ENCODE data around the gene DNAH17.

DNAH17 gene

GRCh38 chr17:78601577-78602190 lies 24.5 kb upstream of the DNAH17 start:
- no peak overlapping the region for H3K4me3 ChIP-seq (ENCODE audit: low read depth in 1 of 2, low read length in 2 of 2)
- H3K27ac ChIP-seq (ENCODE audit: low read depth, low read length): no peak overlapping the region
- H3K9me3 ChIP-seq (ENCODE audit: low read length): no peaks in the 10 kb centered on the region

DNA sequence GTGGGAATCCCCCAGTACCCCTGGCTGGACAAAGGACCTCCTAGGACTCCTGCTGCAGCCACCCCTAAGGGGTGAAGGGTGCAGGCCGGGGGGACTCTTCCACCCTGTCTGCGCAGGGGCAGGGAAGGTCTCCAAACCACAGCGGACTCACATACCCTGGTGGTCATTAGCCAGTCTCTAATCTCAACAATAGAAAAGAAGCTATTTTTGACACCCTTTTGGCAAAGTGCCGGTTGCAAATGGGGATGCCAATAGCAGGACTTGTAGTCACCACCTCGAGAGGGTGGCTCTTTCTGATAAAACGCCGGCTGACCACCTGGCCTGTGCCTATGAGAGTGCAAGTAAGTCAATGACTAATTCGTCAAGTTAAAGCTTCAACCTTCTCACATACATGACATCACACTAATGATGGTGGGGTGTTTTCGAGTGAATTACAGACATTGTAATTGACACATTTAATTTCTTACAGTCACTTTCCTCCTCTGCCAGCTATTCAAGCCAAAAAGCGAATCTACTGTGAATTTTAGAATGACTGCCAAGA lies 23.1 kb upstream of the DNAH17 start:
- no peaks in the 10 kb centered on the region for H3K27me3 ChIP-seq (ENCODE audit: control insufficient read depth in 1 of 2, insufficient read depth in 2 of 2, low read length in 2 of 2)
- no peak overlapping the region for H3K27ac ChIP-seq (ENCODE audit: low read depth, low read length)
- no peaks in the 10 kb centered on the region for H3K36me3 ChIP-seq (ENCODE audit: insufficient read depth, low read length)
- no peak overlapping the region for H3K9ac ChIP-seq (ENCODE audit: low read length)
- no peak overlapping the region for H3K4me3 ChIP-seq (ENCODE audit: low read depth in 1 of 2, low read length in 2 of 2)
- H3K9me3 ChIP-seq (ENCODE audit: low read length): no peaks in the 10 kb centered on the region
- peaks cover 18% of the 10 kb centered on the region for H3K4me1 ChIP-seq (ENCODE audit: insufficient read depth, low read length)

More at GRCh38 chr17:78601577-78602190, 24.5 kb upstream of the DNAH17 start:
- H3K36me3 ChIP-seq (ENCODE audit: insufficient read depth, low read length): no peaks in the 10 kb centered on the region
- no peaks in the 10 kb centered on the region for H3K27me3 ChIP-seq (ENCODE audit: control insufficient read depth in 1 of 2, insufficient read depth in 2 of 2, low read length in 2 of 2)
- H3K9ac ChIP-seq (ENCODE audit: low read length): no peak overlapping the region
- peaks cover 18% of the 10 kb centered on the region for H3K4me1 ChIP-seq (ENCODE audit: insufficient read depth, low read length)

DNA sequence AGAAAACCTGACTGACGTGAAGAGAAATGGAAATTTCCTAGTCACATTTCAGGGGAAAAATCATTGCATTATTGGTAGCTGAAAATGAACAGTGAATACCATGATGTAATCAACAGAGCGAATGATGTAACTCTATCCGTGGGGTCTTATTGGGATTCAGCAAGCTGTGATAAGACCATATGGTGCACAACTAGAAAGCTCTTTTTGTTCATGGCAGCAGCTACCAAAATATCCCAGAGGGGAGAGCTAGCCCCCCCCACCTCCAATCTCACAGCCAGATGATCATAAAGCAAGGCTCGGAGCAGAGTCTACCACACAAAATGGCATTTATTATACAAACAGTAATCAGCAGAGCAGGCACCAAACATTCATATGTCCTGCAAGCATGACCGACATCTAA lies 22.2 kb upstream of the DNAH17 start:
- H3K9ac ChIP-seq (ENCODE audit: low read length): no peak overlapping the region
- peaks cover 18% of the 10 kb centered on the region for H3K4me1 ChIP-seq (ENCODE audit: insufficient read depth, low read length)
- no peaks in the 10 kb centered on the region for H3K27me3 ChIP-seq (ENCODE audit: control insufficient read depth in 1 of 2, insufficient read depth in 2 of 2, low read length in 2 of 2)
- H3K9me3 ChIP-seq (ENCODE audit: low read length): no peaks in the 10 kb centered on the region
- no peak overlapping the region for H3K4me3 ChIP-seq (ENCODE audit: low read depth in 1 of 2, low read length in 2 of 2)
- H3K27ac ChIP-seq (ENCODE audit: low read depth, low read length): no peak overlapping the region
- no peaks in the 10 kb centered on the region for H3K36me3 ChIP-seq (ENCODE audit: insufficient read depth, low read length)

GRCh38 chr17:78598013-78598471 lies 20.8 kb upstream of the DNAH17 start:
- no peak overlapping the region for H3K27ac ChIP-seq (ENCODE audit: low read depth, low read length)
- H3K9ac ChIP-seq (ENCODE audit: low read length): no peak overlapping the region
- H3K36me3 ChIP-seq (ENCODE audit: insufficient read depth, low read length): no peaks in the 10 kb centered on the region
- H3K4me1 ChIP-seq (ENCODE audit: insufficient read depth, low read length): peaks cover 18% of the 10 kb centered on the region
- H3K4me3 ChIP-seq (ENCODE audit: low read depth in 1 of 2, low read length in 2 of 2): no peak overlapping the region
- no peaks in the 10 kb centered on the region for H3K9me3 ChIP-seq (ENCODE audit: low read length)
- H3K27me3 ChIP-seq (ENCODE audit: control insufficient read depth in 1 of 2, insufficient read depth in 2 of 2, low read length in 2 of 2): no peaks in the 10 kb centered on the region

DNA sequence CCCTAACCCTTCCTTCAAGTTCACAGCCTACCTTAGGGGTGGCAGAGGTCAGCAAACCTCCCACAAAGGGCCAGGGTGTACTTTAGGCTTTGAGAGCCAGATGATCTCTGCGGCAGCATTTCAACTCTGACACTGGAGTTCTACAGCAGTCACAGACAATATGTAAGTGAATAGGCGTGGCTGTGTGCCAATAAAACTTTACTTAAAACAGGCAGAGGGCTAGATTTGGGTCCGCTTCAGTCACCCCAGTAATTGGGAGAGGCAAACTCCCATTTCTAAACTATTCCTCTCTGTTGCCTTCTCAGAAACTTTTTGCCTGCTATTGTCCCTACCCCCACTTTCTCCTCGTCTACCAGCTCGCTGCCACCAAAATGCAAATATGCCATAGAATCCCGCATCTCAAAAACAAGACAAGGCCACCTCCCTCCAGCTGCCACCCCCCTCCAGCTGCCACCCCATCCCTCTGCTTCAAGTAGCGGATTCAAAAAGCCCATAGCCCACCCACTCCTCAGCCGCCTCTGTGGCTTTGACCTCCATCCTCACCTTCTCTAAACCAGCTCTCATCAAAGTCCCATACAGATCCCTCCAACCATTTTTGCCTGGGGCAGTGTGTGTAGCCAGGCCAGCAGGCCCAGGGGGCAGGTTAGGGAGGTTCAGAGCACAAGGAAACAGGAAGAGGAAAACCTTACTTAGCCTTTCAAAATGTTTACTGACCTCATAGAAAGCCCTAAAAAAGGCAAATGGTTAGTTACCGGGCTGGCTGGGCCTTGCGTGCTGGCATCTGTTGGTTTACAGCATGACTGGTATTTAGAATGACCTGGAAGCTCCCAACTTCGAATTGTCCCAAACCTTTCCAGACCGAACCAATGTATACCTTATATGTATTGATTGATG lies 19.9 kb upstream of the DNAH17 start:
- no peaks in the 10 kb centered on the region for H3K27me3 ChIP-seq (ENCODE audit: control insufficient read depth in 1 of 2, insufficient read depth in 2 of 2, low read length in 2 of 2)
- H3K27ac ChIP-seq (ENCODE audit: low read depth, low read length): no peak overlapping the region
- H3K9me3 ChIP-seq (ENCODE audit: low read length): no peaks in the 10 kb centered on the region
- H3K36me3 ChIP-seq (ENCODE audit: insufficient read depth, low read length): no peaks in the 10 kb centered on the region
- H3K9ac ChIP-seq (ENCODE audit: low read length): no peak overlapping the region
- H3K4me3 ChIP-seq (ENCODE audit: low read depth in 1 of 2, low read length in 2 of 2): no peak overlapping the region
- peaks cover 18% of the 10 kb centered on the region for H3K4me1 ChIP-seq (ENCODE audit: insufficient read depth, low read length)

GRCh38 chr17:78595135-78595810 lies 18.1 kb upstream of the DNAH17 start:
- Histone ChIP-seq H3K27me3 (ENCODE audit: control insufficient read depth in 1 of 2, insufficient read depth in 2 of 2, low read length in 2 of 2) (no peaks in the 10 kb centered on the region), H3K27ac (ENCODE audit: low read depth, low read length) (no peak overlapping the region), H3K9ac (ENCODE audit: low read length) (no peak overlapping the region), H3K36me3 (ENCODE audit: insufficient read depth, low read length) (no peaks in the 10 kb centered on the region), H3K9me3 (ENCODE audit: low read length) (no peaks in the 10 kb centered on the region), H3K4me3 (ENCODE audit: low read depth in 1 of 2, low read length in 2 of 2) (no peak overlapping the region), H3K4me1 (ENCODE audit: insufficient read depth, low read length) (peaks cover 16% of the 10 kb centered on the region)

DNA sequence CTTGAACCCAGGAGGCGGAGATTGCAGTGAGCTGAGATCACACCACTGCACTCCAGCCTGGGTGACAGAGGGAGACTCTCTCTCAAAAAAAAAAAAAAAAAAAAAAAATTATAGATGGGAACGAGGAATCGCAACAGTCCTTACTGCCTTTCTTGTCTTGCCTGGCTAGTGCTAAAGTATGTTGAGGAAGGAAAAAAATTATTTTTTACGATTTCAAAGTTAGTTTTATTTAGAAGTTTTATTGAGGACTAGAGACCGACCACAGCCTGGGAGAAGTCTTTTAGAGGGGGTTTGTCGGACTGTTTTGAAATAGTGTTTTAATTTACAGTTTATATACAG lies 15.8 kb upstream of the DNAH17 start:
- peaks cover 2% of the 10 kb centered on the region for H3K4me1 ChIP-seq (ENCODE audit: insufficient read depth, low read length)
- H3K27me3 ChIP-seq (ENCODE audit: control insufficient read depth in 1 of 2, insufficient read depth in 2 of 2, low read length in 2 of 2): no peaks in the 10 kb centered on the region
- H3K9me3 ChIP-seq (ENCODE audit: low read length): no peaks in the 10 kb centered on the region
- no peak overlapping the region for H3K9ac ChIP-seq (ENCODE audit: low read length)
- no peaks in the 10 kb centered on the region for H3K36me3 ChIP-seq (ENCODE audit: insufficient read depth, low read length)
- H3K4me3 ChIP-seq (ENCODE audit: low read depth in 1 of 2, low read length in 2 of 2): no peak overlapping the region
- no peak overlapping the region for H3K27ac ChIP-seq (ENCODE audit: low read depth, low read length)

GRCh38 chr17:78591263-78591671 lies 14.1 kb upstream of the DNAH17 start:
- H3K9ac ChIP-seq (ENCODE audit: low read length): no peak overlapping the region
- H3K27me3 ChIP-seq (ENCODE audit: control insufficient read depth in 1 of 2, insufficient read depth in 2 of 2, low read length in 2 of 2): peaks cover 0 to 6% of the 10 kb centered on the region in 2 donors
- no peak overlapping the region for H3K4me3 ChIP-seq (ENCODE audit: low read depth in 1 of 2, low read length in 2 of 2)
- no peaks in the 10 kb centered on the region for H3K9me3 ChIP-seq (ENCODE audit: low read length)
- H3K36me3 ChIP-seq (ENCODE audit: insufficient read depth, low read length): no peaks in the 10 kb centered on the region
- H3K27ac ChIP-seq (ENCODE audit: low read depth, low read length): no peak overlapping the region
- H3K4me1 ChIP-seq (ENCODE audit: insufficient read depth, low read length): no peaks in the 10 kb centered on the region

GRCh38 chr17:78589885-78590284 lies 12.7 kb upstream of the DNAH17 start:
- H3K4me1 ChIP-seq (ENCODE audit: insufficient read depth, low read length): no peaks in the 10 kb centered on the region
- no peak overlapping the region for H3K9ac ChIP-seq (ENCODE audit: low read length)
- H3K9me3 ChIP-seq (ENCODE audit: low read length): no peaks in the 10 kb centered on the region
- H3K27me3 ChIP-seq (ENCODE audit: control insufficient read depth in 1 of 2, insufficient read depth in 2 of 2, low read length in 2 of 2): peaks cover 0 to 6% of the 10 kb centered on the region in 2 donors
- no peak overlapping the region for H3K27ac ChIP-seq (ENCODE audit: low read depth, low read length)
- H3K36me3 ChIP-seq (ENCODE audit: insufficient read depth, low read length): no peaks in the 10 kb centered on the region
- no peak overlapping the region for H3K4me3 ChIP-seq (ENCODE audit: low read depth in 1 of 2, low read length in 2 of 2)

GRCh38 chr17:78589031-78589675 lies 12.0 kb upstream of the DNAH17 start:
- no peak overlapping the region for H3K4me3 ChIP-seq (ENCODE audit: low read depth in 1 of 2, low read length in 2 of 2)
- no peaks in the 10 kb centered on the region for H3K4me1 ChIP-seq (ENCODE audit: insufficient read depth, low read length)
- H3K36me3 ChIP-seq (ENCODE audit: insufficient read depth, low read length): no peaks in the 10 kb centered on the region
- H3K9ac ChIP-seq (ENCODE audit: low read length): no peak overlapping the region
- H3K27ac ChIP-seq (ENCODE audit: low read depth, low read length): no peak overlapping the region
- H3K9me3 ChIP-seq (ENCODE audit: low read length): no peaks in the 10 kb centered on the region
- peaks cover 0 to 6% of the 10 kb centered on the region in 2 donors for H3K27me3 ChIP-seq (ENCODE audit: control insufficient read depth in 1 of 2, insufficient read depth in 2 of 2, low read length in 2 of 2)
